Trophoblast cell (in vitro differentiated cells and primary cell): Measurements from ENCODE around the gene SPOCK2.

Experiments used
- DNase-seq, 2 donors: peaks; one replicate each; pipeline ENCODE4 v3.0.0-alpha.2; 2016
- H2AFZ ChIP-seq: 2 replicates; pipeline ENCODE4 v1.6.1; 2013; ENCODE audit warnings: low read length, moderate library complexity, mild to moderate bottlenecking; ENCODE audit not compliant: insufficient read depth, poor library complexity
- H2AK5ac ChIP-seq: 2 replicates; pipeline ENCODE4 v1.6.1; 2013; ENCODE audit warnings: mild to moderate bottlenecking, low read length
- H2BK120ac ChIP-seq: 2 replicates; pipeline ENCODE4 v1.6.1; 2013; ENCODE audit warnings: low read length, mild to moderate bottlenecking, moderate library complexity; ENCODE audit not compliant: insufficient read depth, poor library complexity
- H2BK12ac ChIP-seq: 2 replicates; pipeline ENCODE4 v1.6.1; 2013; ENCODE audit warnings: mild to moderate bottlenecking, low read length, moderate library complexity
- H2BK5ac ChIP-seq: 2 replicates; pipeline ENCODE4 v1.6.1; 2013; ENCODE audit warnings: low read length, low read depth, moderate library complexity, mild to moderate bottlenecking; ENCODE audit not compliant: poor library complexity
- H3K14ac ChIP-seq: 2 replicates; pipeline ENCODE4 v1.6.1; 2013; ENCODE audit warnings: mild to moderate bottlenecking, low read length
- H3K18ac ChIP-seq: 2 replicates; pipeline ENCODE4 v1.6.1; 2013; ENCODE audit warnings: mild to moderate bottlenecking, low read length
- H3K23ac ChIP-seq: 2 replicates; pipeline ENCODE4 v1.6.1; 2013; ENCODE audit warnings: low read length
- H3K27ac ChIP-seq: 2 replicates; pipeline ENCODE4 v1.5.1; 2013; ENCODE audit warnings: low read depth, mild to moderate bottlenecking, inconsistent platforms, low read length, moderate library complexity
- H3K27me3 ChIP-seq: 2 replicates; pipeline ENCODE4 v1.6.1; 2013; ENCODE audit warnings: inconsistent platforms, mild to moderate bottlenecking, low read length, moderate library complexity; ENCODE audit not compliant: insufficient read depth
- H3K36me3 ChIP-seq, 2 experiments: 1 replicate in 1 of 2; 2 replicates in 1 of 2; pipeline ENCODE4 v1.6.1; 2013; ENCODE audit warnings: low read length in 2 of 2, mild to moderate bottlenecking in 2 of 2, moderate library complexity in 1 of 2; ENCODE audit not compliant: insufficient read depth in 2 of 2, control insufficient read depth in 1 of 2
- H3K4ac ChIP-seq: 2 replicates; pipeline ENCODE4 v1.6.1; 2013; ENCODE audit warnings: low read depth, mild to moderate bottlenecking, low read length, moderate library complexity
- H3K4me1 ChIP-seq, 2 experiments: 1 replicate in 1 of 2; 2 replicates in 1 of 2; pipeline ENCODE4 v1.6.1; 2013; ENCODE audit warnings: low read length in 2 of 2, mild to moderate bottlenecking in 2 of 2, moderate library complexity in 1 of 2; ENCODE audit not compliant: insufficient read depth in 2 of 2, control insufficient read depth in 1 of 2
- H3K4me2 ChIP-seq: 2 replicates; pipeline ENCODE4 v1.6.1; 2013; ENCODE audit warnings: inconsistent platforms, mild to moderate bottlenecking, low read length, moderate library complexity
- H3K4me3 ChIP-seq: 2 replicates; pipeline ENCODE4 v1.5.1; 2013; ENCODE audit warnings: mild to moderate bottlenecking, low read depth, low read length, inconsistent platforms
- H3K79me1 ChIP-seq: one replicate; pipeline ENCODE4 v1.6.1; 2013; ENCODE audit warnings: low read length
- H3K79me2 ChIP-seq: 2 replicates; pipeline ENCODE4 v1.6.1; 2013; ENCODE audit warnings: low read length, mild to moderate bottlenecking; ENCODE audit not compliant: control insufficient read depth, insufficient read depth, poor library complexity
- H3K9ac ChIP-seq: 2 replicates; pipeline ENCODE4 v1.6.1; 2013; ENCODE audit warnings: mild to moderate bottlenecking, low read length
- H3K9me3 ChIP-seq: 2 replicates; pipeline ENCODE4 v1.6.1; 2013; ENCODE audit warnings: low read depth, mild to moderate bottlenecking, control low read depth, inconsistent platforms, low read length; ENCODE audit not compliant: insufficient read depth
- H4K12ac ChIP-seq: 2 replicates; pipeline ENCODE4 v1.6.1; 2013; ENCODE audit warnings: low read depth, mild to moderate bottlenecking, low read length, moderate library complexity
- H4K8ac ChIP-seq: 2 replicates; pipeline ENCODE4 v1.6.1; 2013; ENCODE audit warnings: low read depth, mild to moderate bottlenecking, low read length, moderate library complexity
- H4K91ac ChIP-seq: one replicate; pipeline ENCODE4 v1.6.1; 2013; ENCODE audit warnings: low read depth, mild to moderate bottlenecking, low read length, moderate library complexity
- WGBS: extraction: QIAGEN DNeasy Blood & Tissue Kit; methylation state at CpG from one replicate; pipeline ENCODE4 v1.1.7; 2013; ENCODE audit warnings: missing lambda C conversion rate; ENCODE audit not compliant: insufficient read length, insufficient coverage; ENCODE audit errors: extremely low coverage; 5-methylcytosine and 5-hydroxymethylcytosine counted together

The SPOCK2 gene

GRCh38 chr10:72082856-72083789, 5.2 kb downstream of the SPOCK2 start:
- H2BK120ac ChIP-seq = no peak overlapping the region
- H2AFZ ChIP-seq = no peak overlapping the region
- H3K9ac ChIP-seq = no peak overlapping the region
- H3K79me1 ChIP-seq = no peaks in the 10 kb centered on the region
- no peak overlapping the region for H4K91ac ChIP-seq
- H3K4ac ChIP-seq = no peak overlapping the region
- peak overlapping the region; percentile 5 for H4K12ac ChIP-seq
- H3K23ac ChIP-seq = no peak overlapping the region
- H4K8ac ChIP-seq = no peak overlapping the region
- H3K27me3 ChIP-seq = peaks cover 21% of the 10 kb centered on the region
- H3K4me2 ChIP-seq = no peak overlapping the region
- no peak overlapping the region for H2BK12ac ChIP-seq
- H3K18ac ChIP-seq = no peak overlapping the region
- no peak overlapping the region for H3K27ac ChIP-seq
- no peak overlapping the region for H2AK5ac ChIP-seq
- DNase-seq = no peak
- no peaks in the 10 kb centered on the region for H3K79me2 ChIP-seq
- no peaks in the 10 kb centered on the region for H3K36me3 ChIP-seq
- no CpG with 5 or more reads among the region's 6 CpGs for WGBS
- H3K14ac ChIP-seq = no peak overlapping the region
- no peak overlapping the region for H2BK5ac ChIP-seq
- peaks cover 11 to 12% of the 10 kb centered on the region in 2 experiments for H3K4me1 ChIP-seq
- peaks cover 2% of the 10 kb centered on the region for H3K9me3 ChIP-seq
- H3K4me3 ChIP-seq = no peak overlapping the region

- H4K91ac ChIP-seq = no peak overlapping the region
- WGBS = no CpG with 5 or more reads among the region's 14 CpGs
- peak; percentile 51 to 74 for DNase-seq
- no peak overlapping the region for H2BK12ac ChIP-seq
- no peak overlapping the region for H3K4ac ChIP-seq
- H3K9me3 ChIP-seq = peaks cover 2% of the 10 kb centered on the region
- H3K27ac ChIP-seq = no peak overlapping the region
- H3K4me3 ChIP-seq = no peak overlapping the region
- no peak overlapping the region for H2BK120ac ChIP-seq
- no peaks in the 10 kb centered on the region for H3K79me2 ChIP-seq
- H3K4me1 ChIP-seq = peaks cover 2 to 4% of the 10 kb centered on the region in 2 experiments
- no peak overlapping the region for H3K4me2 ChIP-seq
- H4K8ac ChIP-seq = no peak overlapping the region
- H4K12ac ChIP-seq = no peak overlapping the region
- H2AFZ ChIP-seq = no peak overlapping the region
- H3K23ac ChIP-seq = no peak overlapping the region
- no peak overlapping the region for H2AK5ac ChIP-seq
- H3K9ac ChIP-seq = no peak overlapping the region
- no peak overlapping the region for H2BK5ac ChIP-seq
- H3K14ac ChIP-seq = no peak overlapping the region
- no peaks in the 10 kb centered on the region for H3K79me1 ChIP-seq
- peaks cover 9% of the 10 kb centered on the region for H3K27me3 ChIP-seq
- H3K18ac ChIP-seq = no peak overlapping the region
- H3K36me3 ChIP-seq = no peaks in the 10 kb centered on the region
Observed at GRCh38 chr10:72081772-72082590, 6.4 kb downstream of the SPOCK2 start.

- Histone ChIP-seq H2BK5ac (no peak overlapping the region), H3K4me1 (peaks cover 2 to 4% of the 10 kb centered on the region in 2 experiments), H3K14ac (no peak overlapping the region), H3K23ac (no peak overlapping the region), H4K91ac (no peak overlapping the region), H3K4me2 (no peak overlapping the region), H3K27ac (no peak overlapping the region), H2AK5ac (no peak overlapping the region), H2BK120ac (no peak overlapping the region), H3K79me1 (no peaks in the 10 kb centered on the region), H4K8ac (no peak overlapping the region), H4K12ac (no peak overlapping the region), H3K4ac (no peak overlapping the region), H3K9me3 (no peaks in the 10 kb centered on the region), H3K9ac (no peak overlapping the region), H3K18ac (no peak overlapping the region), H3K27me3 (peaks cover 2% of the 10 kb centered on the region), H2AFZ (no peak overlapping the region), H3K36me3 (no peaks in the 10 kb centered on the region), H3K4me3 (no peak overlapping the region), H2BK12ac (no peak overlapping the region), H3K79me2 (no peaks in the 10 kb centered on the region)
- WGBS = no CpG with 5 or more reads among the region's 9 CpGs
- DNase-seq = no peak
Observed at GRCh38 chr10:72081210-72081609, 7.1 kb downstream of the SPOCK2 start.

- Histone ChIP-seq H3K4me3 (no peak overlapping the region), H3K23ac (no peak overlapping the region), H3K27ac (no peak overlapping the region), H3K18ac (no peak overlapping the region), H3K4ac (no peak overlapping the region), H3K9me3 (no peaks in the 10 kb centered on the region), H3K4me2 (no peak overlapping the region), H2BK5ac (no peak overlapping the region), H4K8ac (no peak overlapping the region), H2AFZ (no peak overlapping the region), H3K4me1 (peaks cover 2 to 4% of the 10 kb centered on the region in 2 experiments), H2BK120ac (no peak overlapping the region), H4K91ac (no peak overlapping the region), H3K27me3 (no peaks in the 10 kb centered on the region), H3K9ac (no peak overlapping the region), H4K12ac (no peak overlapping the region), H3K14ac (no peak overlapping the region), H2BK12ac (no peak overlapping the region), H3K79me2 (no peaks in the 10 kb centered on the region), H2AK5ac (no peak overlapping the region), H3K79me1 (no peaks in the 10 kb centered on the region), H3K36me3 (no peaks in the 10 kb centered on the region)
- DNase-seq = peak; percentile 72 to 83
- WGBS = no CpG with 5 or more reads among the region's 14 CpGs
Observed at GRCh38 chr10:72080042-72080975, 8.0 kb downstream of the SPOCK2 start.
